Muscle of arm (tissue), 14 donors: ENCODE measurements around the gene PRKCB. TPM values are rescaled to one million over a fixed set of nuclear protein-coding genes. Genes with fewer than 3 reads are reported as not detected.

Experiments used
- DNase-seq: peaks from one replicate; pipeline ENCODE4 v3.0.0-alpha.2; 2013
- long read RNA-seq, 11 donors: transcript quantifications; one replicate each; lab custom pipeline, GENCODE V29; 2026
- polyA plus RNA-seq, 12 donors: library from polyadenylated mRNA; unstranded; fragments of 120-200 nt; gene quantifications; one replicate each; pipeline ENCODE4 v1.2.1, GENCODE V29; 2013; ENCODE audit not compliant: insufficient read length in 12 of 12

The PRKCB gene
- 1 to 10 TPM in 9 of 12 donors, under 1 TPM in 2, not detected in 1; 0.75 to 6.3 (median 1.8) TPM for polyA plus RNA-seq
- long read RNA-seq, donor 1, result 0 reads
- long read RNA-seq, donor 2, result 0 reads
- long read RNA-seq, donor 3, result 0 reads
- long read RNA-seq, donor 4, result 0 reads
- long read RNA-seq, donor 5, full-length matches to known transcripts, result 1 of 1 reads
- long read RNA-seq, donor 5, partial matches to known transcripts, result 0 of 1 reads
- long read RNA-seq, donor 5, other reads (novel, unspliced or antisense), result 0 of 1 reads
- long read RNA-seq, donor 6, result 0 reads
- long read RNA-seq, donor 7, result 0 reads
- long read RNA-seq, donor 8, full-length matches to known transcripts, result 3 of 3 reads
- long read RNA-seq, donor 8, partial matches to known transcripts, result 0 of 3 reads
- long read RNA-seq, donor 8, other reads (novel, unspliced or antisense), result 0 of 3 reads
- long read RNA-seq, donor 9, result 0 reads
- long read RNA-seq, donor 10, result 0 reads
- long read RNA-seq, donor 11, full-length matches to known transcripts, result 1 of 1 reads
- long read RNA-seq, donor 11, partial matches to known transcripts, result 0 of 1 reads
- long read RNA-seq, donor 11, other reads (novel, unspliced or antisense), result 0 of 1 reads

GRCh38 chr16:23835390-23836077, at the start of gene PRKCB:
PRKCB (plus strand) TSS chr16:23835983.
- DNase-seq, result peak; percentile 43

DNA sequence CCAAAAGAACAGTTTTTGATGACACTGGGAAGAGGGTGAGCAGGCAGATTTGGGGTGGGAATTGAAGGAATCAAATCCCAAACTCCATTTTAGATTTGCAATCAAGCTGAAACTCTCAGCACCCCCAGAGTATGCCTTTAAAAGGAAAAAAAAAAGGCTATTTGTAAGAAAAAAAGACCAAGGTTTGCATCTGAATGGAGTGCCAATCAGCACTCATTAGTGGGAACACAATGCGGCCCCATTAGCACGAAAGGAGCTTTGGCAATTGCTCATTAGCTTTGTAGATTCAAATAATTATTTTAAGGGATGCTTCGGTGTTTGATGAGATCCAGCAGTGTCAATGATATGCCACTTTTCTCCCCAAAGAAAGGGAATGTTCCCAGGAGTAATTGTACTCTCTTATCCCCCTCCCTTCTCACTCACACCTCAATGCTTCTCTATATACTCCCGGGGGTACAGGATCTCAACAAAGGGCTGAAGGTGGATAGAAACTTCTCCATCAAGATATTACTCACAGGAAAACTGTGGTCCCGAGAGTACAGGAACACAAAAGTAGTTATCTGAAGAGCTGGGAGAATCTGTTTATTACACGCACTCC, 48.7 kb upstream of the PRKCB start:
- DNase-seq, result no peak

DNA sequence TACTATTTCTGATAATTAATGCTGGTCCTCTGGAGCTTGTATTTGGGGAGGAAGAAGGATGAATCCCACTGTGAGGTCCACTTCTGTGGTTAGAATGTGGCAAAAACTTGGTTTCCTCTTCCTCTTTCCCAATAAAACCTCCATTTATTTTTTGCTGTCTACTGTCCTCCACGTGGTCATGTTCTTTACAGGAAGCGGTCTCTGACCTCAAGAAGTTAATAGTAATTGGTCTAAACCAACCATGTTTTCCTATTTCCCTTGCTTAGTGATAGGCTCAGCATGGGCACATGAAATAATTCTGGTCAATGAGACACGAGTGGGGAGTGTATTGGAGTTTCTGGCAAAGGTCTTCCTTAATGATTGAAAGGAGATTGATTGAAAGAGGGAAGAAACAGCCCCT, 47.1 kb upstream of the PRKCB start:
- DNase-seq, result no peak

DNA sequence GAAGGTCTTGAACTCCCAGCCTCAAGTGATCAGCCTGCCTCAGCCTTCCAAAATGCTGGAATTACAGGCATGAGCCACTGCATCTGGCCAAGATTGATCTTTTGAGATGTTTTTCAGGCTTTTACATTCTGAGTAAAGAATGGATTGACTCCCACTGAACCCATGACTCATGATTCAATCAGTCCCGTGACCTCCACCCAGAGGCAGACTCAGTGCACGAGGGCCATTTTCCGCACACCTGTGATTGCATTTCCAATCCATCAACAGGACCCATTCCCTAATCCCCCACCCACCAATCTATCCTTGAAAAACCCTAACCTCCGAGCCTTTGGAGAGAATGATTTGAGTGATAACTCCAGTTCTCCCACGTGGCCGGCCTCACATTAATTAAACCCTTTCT, 40.4 kb upstream of the PRKCB start:
- DNase-seq, result no peak

DNA sequence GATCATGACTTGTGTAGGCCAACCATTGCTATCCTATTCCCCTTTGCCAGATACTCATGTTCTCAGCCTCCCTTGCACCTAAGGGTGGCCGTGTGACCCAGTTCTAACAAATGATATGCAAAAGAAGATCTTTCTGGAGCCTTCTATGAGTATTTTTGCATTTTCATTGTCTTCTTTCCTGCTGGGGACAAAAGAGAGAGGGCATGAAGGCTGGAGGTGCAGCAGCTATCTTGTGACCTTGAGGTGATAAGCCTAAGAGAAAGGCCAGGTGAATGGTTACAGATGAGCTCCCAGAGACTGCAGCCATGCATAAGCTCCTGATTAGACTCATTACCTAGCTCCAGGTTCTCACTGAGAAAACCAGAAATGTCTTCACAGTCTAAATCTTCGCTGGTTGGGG, 38.8 kb upstream of the PRKCB start:
- DNase-seq, result no peak

- DNase-seq, result peak; percentile 26
Measured at GRCh38 chr16:23801378-23801777, 34.4 kb upstream of the PRKCB start.

- no peak for DNase-seq
Measured at GRCh38 chr16:23802776-23803175, 33.0 kb upstream of the PRKCB start.

- DNase-seq, result no peak
Measured at GRCh38 chr16:23803591-23804123, 32.1 kb upstream of the PRKCB start.

GRCh38 chr16:23807028-23807427, 28.8 kb upstream of the PRKCB start:
- no peak for DNase-seq

- DNase-seq, result no peak
Measured at GRCh38 chr16:23821467-23821866, 14.3 kb upstream of the PRKCB start.

- DNase-seq, result no peak
Measured at GRCh38 chr16:23821875-23822688, 13.7 kb upstream of the PRKCB start.

DNA sequence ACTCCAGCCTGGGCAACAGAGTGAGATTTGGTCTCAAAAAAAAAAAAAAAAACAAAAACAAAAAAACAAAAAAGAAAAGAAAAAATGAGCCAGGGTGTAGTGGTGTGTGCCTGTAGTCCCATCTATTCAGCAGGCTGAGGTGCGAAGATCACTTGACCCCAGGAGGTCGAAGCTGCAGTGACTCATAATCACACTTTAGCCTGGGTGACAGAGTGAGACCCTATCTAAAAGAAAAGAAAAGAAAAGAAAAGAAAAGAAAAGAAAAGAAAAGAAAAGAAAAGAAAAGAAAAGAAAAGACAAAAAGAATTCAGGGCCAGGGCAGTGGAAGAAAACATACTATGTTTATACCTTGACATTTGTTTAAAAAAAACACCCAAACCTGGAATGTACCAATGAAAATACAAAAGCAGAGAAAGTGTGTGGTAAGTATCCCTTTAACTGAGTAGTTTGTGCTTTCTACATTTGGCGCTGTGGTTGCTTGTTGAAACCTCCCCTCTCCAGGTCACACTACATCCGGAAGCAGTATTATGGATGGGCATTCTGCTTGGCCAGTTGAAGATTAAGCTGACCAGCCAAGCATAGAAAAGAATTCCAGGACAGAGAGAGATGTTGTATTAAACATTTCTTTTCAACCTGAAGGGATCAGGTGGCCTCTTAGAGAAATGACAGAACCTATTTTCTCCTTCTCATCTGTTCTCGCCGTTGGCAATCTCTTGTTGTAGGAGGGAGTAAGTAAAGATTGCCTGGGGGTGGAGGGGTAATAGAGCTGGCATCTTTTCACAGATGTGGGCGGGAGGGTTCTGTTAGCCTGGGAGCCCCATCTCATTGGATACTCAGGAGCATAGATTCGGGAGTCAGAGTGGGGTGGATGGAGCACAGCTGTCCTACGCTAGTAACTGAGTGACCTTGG, 12.1 kb upstream of the PRKCB start:
- DNase-seq, result no peak

GRCh38 chr16:23824909-23825308, 10.9 kb upstream of the PRKCB start:
- no peak for DNase-seq

GRCh38 chr16:23826528-23827045, 9.2 kb upstream of the PRKCB start:
- no peak for DNase-seq

- no peak for DNase-seq
Measured at GRCh38 chr16:23827057-23827456, 8.7 kb upstream of the PRKCB start.

DNA sequence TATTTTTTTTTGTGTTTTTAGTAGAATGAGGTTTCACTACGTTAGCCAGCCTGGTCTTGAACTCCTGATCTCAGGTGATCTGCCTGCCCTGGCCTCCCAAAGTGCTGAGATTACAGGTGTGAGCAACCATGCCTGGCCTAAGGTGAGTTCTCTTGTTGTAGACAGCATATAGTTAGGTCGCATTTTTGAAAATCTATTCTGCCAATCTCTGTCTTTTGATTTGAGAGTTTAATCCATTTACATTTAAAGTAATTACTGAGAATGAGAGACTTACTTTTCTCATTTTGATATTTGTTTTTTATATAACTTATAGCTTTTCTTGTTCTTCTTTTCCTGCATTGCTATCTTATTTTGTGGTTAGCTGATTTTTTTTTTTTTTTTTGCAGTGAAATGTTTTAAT, 6.3 kb upstream of the PRKCB start:
- DNase-seq, result no peak

DNA sequence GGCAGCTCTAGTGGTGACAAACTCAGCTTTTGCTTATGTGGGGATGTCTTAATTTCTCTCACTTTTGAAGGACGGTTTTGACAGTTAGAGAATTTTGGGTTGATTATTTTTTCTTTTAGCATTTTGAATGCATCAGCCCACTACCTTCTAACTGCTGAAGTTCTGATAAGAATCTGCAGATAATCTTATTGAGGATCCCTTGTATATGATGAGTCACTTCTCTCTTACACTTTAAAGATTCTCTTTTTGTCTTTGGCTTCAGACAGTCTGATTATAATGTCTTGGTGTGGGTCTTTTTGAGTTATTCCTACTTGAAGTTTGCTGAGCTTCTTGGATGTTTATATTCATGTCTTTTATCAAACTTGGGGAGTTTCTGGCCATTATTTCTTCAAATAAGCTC, 5.5 kb upstream of the PRKCB start:
- DNase-seq, result no peak

DNA sequence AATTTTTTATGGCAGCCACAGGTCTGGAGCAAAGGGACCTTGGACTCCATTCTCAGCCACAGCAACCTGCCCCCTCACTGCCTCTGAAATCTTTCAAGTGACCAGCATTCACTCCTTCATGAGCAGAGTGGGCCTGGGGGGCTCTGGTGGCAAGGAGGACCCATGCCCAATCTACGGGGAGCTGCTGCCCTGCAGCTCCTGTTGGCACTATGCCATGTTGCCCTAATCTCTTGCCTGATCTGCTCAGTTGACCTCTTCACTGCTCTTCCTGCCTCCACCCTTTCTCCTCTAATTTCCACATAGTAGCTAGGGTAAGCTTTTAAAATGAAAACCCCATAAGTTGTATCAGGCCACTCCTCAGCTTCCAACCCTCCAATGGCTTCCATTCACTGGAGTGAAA, 2.9 kb upstream of the PRKCB start:
- DNase-seq, result no peak

GRCh38 chr16:23833504-23833903, 2.3 kb upstream of the PRKCB start:
- DNase-seq, result no peak
